Tibial nerve (tissue), 4 donors: ENCODE results near the gene TPD52L1.

Experiments
- CTCF ChIP-seq, 5 experiments: fragments of 200-600 bp in 3 of 5; fragments of 450-650 bp in 2 of 5; sonication (generic) in 3 of 5; IDR thresholded peaks; one replicate each; pipeline ENCODE4 v1.5.1; 2016 to 2019; ENCODE audit warnings: antibody characterized with exemption in 5 of 5, mild to moderate bottlenecking in 3 of 5, moderate library complexity in 2 of 5
- EP300 ChIP-seq, 2 donors: sonication (generic); formaldehyde crosslinking; IDR thresholded peaks; one replicate each; pipeline ENCODE4 v1.6.1; 2017; ENCODE audit warnings: antibody characterized with exemption in 2 of 2, mild to moderate bottlenecking in 1 of 2
- POLR2A ChIP-seq, 2 donors: fragments of 450-650 bp; IDR thresholded peaks; one replicate each; pipeline ENCODE4 v1.6.1; 2017; ENCODE audit warnings: antibody characterized with exemption in 2 of 2, mild to moderate bottlenecking in 2 of 2, moderate library complexity in 2 of 2

GRCh38 chr6:125215252-125215819 is 61.8 kb downstream of the TPD52L1 start:
- TF ChIP-seq CTCF (IDR thresholded peaks at IDR 0.05) (no peak), POLR2A (IDR thresholded peaks at IDR 0.05) (no peak), EP300 (IDR thresholded peaks at IDR 0.05) (no peak)
